Colonic mucosa (tissue), 4 donors: ENCODE results near the gene BMX. TPM values are rescaled to one million over a fixed set of nuclear protein-coding genes. Genes with fewer than 3 reads are reported as not detected.

ENCODE experiments used
- DNase-seq: peaks from one replicate; pipeline ENCODE4 v3.0.0-alpha.2; 2020
- H3K27ac ChIP-seq: fragments of 200-600 bp; one replicate; pipeline ENCODE4 v1.8.0; 2021
- H3K27me3 ChIP-seq: fragments of 200-600 bp; one replicate; pipeline ENCODE4 v1.8.0; 2021
- H3K36me3 ChIP-seq: fragments of 200-600 bp; one replicate; pipeline ENCODE4 v1.8.0; 2021
- H3K4me1 ChIP-seq: fragments of 200-600 bp; one replicate; pipeline ENCODE4 v1.8.0; 2021; ENCODE audit warnings: mild to moderate bottlenecking
- H3K4me3 ChIP-seq: fragments of 200-600 bp; one replicate; pipeline ENCODE4 v1.8.0; 2021
- H3K9ac ChIP-seq, 2 donors: one replicate each; pipeline ENCODE4 v1.7.0; 2013; ENCODE audit warnings: control low read depth in 2 of 2, low read depth in 2 of 2, low read length in 2 of 2
- H3K9me3 ChIP-seq: fragments of 200-600 bp; one replicate; pipeline ENCODE4 v1.8.0; 2021
- CTCF ChIP-seq: fragments of 200-600 bp; IDR thresholded peaks from one replicate; pipeline ENCODE4 v1.8.0; 2022; ENCODE audit warnings: antibody characterized with exemption, mild to moderate bottlenecking
- intact Hi-C: fragments of 100-400 bp; cut with DNase I; formaldehyde crosslinking; loops from one replicate; pipeline ENCODE4 v1.14.1; 2022
- total RNA-seq, 2 donors: library from RNA; stranded (reverse); fragmentation: NEBNext Ultra II Directional in 1 of 2; extraction: Animal tissue kit (Norgen Biotek cat#: 25700) in 1 of 2; gene quantifications; one replicate each; pipeline ENCODE4 v1.2.1, GENCODE V29; 2021
- donor health status: healthy.
- donor health status: DM: no; HTN: no; CAD: no.
- donor health status: DM: no; HTN: no; CAD: no.

The BMX gene
- total RNA-seq, 2 donors from 2014 or later, result 1.4 to 1.8 TPM

GRCh38 chrX:15600049-15600448 lies 99.4 kb downstream of the BMX start:
- intact Hi-C loops, result no loop called here
- Histone ChIP-seq H3K27me3 (no peaks in the 10 kb centered on the region), H3K9ac (no peak overlapping the region), H3K4me1 (no peaks in the 10 kb centered on the region), H3K27ac (no peak overlapping the region), H3K36me3 (no peaks in the 10 kb centered on the region), H3K9me3 (no peaks in the 10 kb centered on the region), H3K4me3 (no peak overlapping the region)
- DNase-seq, result no peak
- no peak for TF ChIP-seq CTCF

GRCh38 chrX:15600745-15601144 lies 100.1 kb downstream of the BMX start, which contains the start of gene ACE2:
ACE2 (minus strand) TSS chrX:15600960; CDS start chrX:15600911, 49 bp downstream.
- Histone ChIP-seq H3K9me3 (no peaks in the 10 kb centered on the region), H3K4me1 (no peaks in the 10 kb centered on the region), H3K27ac (peak within 1 kb of the TSS; percentile 18), H3K36me3 (no peaks in the 10 kb centered on the region), H3K27me3 (no peaks in the 10 kb centered on the region), H3K4me3 (no peak within 1 kb of the TSS), H3K9ac (no peak within 1 kb of the TSS)
- intact Hi-C loops, result no loop called here
- no peak for DNase-seq
- TF ChIP-seq CTCF, result no peak

- no peak overlapping the region for H3K4me3 ChIP-seq
Observed at GRCh38 chrX:15601932-15602331, 101.3 kb downstream of the BMX start.

GRCh38 chrX:15602761-15603160 lies 102.2 kb downstream of the BMX start:
- Histone ChIP-seq H3K9ac (no peak overlapping the region), H3K27ac (no peak overlapping the region), H3K4me3 (no peak overlapping the region), H3K9me3 (no peaks in the 10 kb centered on the region), H3K36me3 (no peaks in the 10 kb centered on the region), H3K27me3 (no peaks in the 10 kb centered on the region), H3K4me1 (no peaks in the 10 kb centered on the region)
- no peak for DNase-seq
- no peak for TF ChIP-seq CTCF
- intact Hi-C loops, result no loop called here

More at GRCh38 chrX:15601932-15602331, 101.3 kb downstream of the BMX start:
- DNase-seq, result no peak
- Histone ChIP-seq H3K9ac (no peak overlapping the region), H3K36me3 (no peaks in the 10 kb centered on the region), H3K9me3 (no peaks in the 10 kb centered on the region), H3K27ac (no peak overlapping the region), H3K27me3 (no peaks in the 10 kb centered on the region), H3K4me1 (no peaks in the 10 kb centered on the region)
- intact Hi-C loops, result no loop called here
- no peak for TF ChIP-seq CTCF

- Histone ChIP-seq H3K27me3 (no peaks in the 10 kb centered on the region), H3K4me1 (no peaks in the 10 kb centered on the region), H3K27ac (peak overlapping the region; percentile 24), H3K4me3 (no peak overlapping the region), H3K9me3 (no peaks in the 10 kb centered on the region), H3K36me3 (no peaks in the 10 kb centered on the region), H3K9ac (no peak overlapping the region)
- intact Hi-C loops, result no loop called here
- DNase-seq, result no peak
- TF ChIP-seq CTCF, result no peak
Observed at GRCh38 chrX:15605226-15605625, 104.6 kb downstream of the BMX start.

Other genes starting within 250 kb of the BMX start
- 1 to 10 TPM; 1.8 to 3.6 TPM for gene ASB9, start 230.7 kb upstream of the BMX start, total RNA-seq
- gene ASB11, start 185.2 kb upstream of the BMX start, total RNA-seq, result under 1 TPM in 1 of 2 donors, not detected in 1; 0.10 TPM
- gene PIGA, start 165.3 kb upstream of the BMX start, total RNA-seq, result 10 to 100 TPM; 15.3 to 22.2 TPM
- 1 to 10 TPM; 1.2 to 2.5 TPM for gene VEGFD, start 116.4 kb upstream of the BMX start, total RNA-seq
- 10 to 100 TPM; 10.3 to 20.6 TPM for gene PIR, start 7.5 kb upstream of the BMX start, total RNA-seq
- gene ACE2, start 100.2 kb downstream of the BMX start, total RNA-seq, result 10 to 100 TPM; 19.5 to 38.7 TPM
- under 1 TPM in 1 of 2 donors, not detected in 1; 0.35 TPM for gene CLTRN, start 164.0 kb downstream of the BMX start, total RNA-seq
- 1 to 10 TPM; 5.2 to 5.7 TPM for gene CA5B, start 237.5 kb downstream of the BMX start, total RNA-seq